Measurements from ENCODE around the gene RRAS2. TPM values are rescaled to one million over a fixed set of nuclear protein-coding genes. Genes with fewer than 3 reads are reported as not detected.

The RRAS2 gene
- total RNA-seq, 1 donor, result 28.7 TPM

GRCh38 chr11:14336507-14337503 lies 22.2 kb downstream of the RRAS2 start:
- H3K4me3 ChIP-seq (ENCODE audit: low read length), result no peak overlapping the region
- peaks cover 13% of the 10 kb centered on the region for H3K9me3 ChIP-seq (ENCODE audit: low read depth, low read length)
- H3K27me3 ChIP-seq (ENCODE audit: insufficient read depth, low read length), result no peaks in the 10 kb centered on the region
- H3K4me1 ChIP-seq (ENCODE audit: insufficient read depth, low read length), result peaks cover 15% of the 10 kb centered on the region

GRCh38 chr11:14335712-14336111 lies 23.3 kb downstream of the RRAS2 start:
- peaks cover 13% of the 10 kb centered on the region for H3K9me3 ChIP-seq (ENCODE audit: low read depth, low read length)
- H3K27me3 ChIP-seq (ENCODE audit: insufficient read depth, low read length), result no peaks in the 10 kb centered on the region
- peaks cover 14% of the 10 kb centered on the region for H3K4me1 ChIP-seq (ENCODE audit: insufficient read depth, low read length)
- H3K4me3 ChIP-seq (ENCODE audit: low read length), result no peak overlapping the region

- H3K4me1 ChIP-seq (ENCODE audit: insufficient read depth, low read length), result peaks cover 14% of the 10 kb centered on the region
- no peaks in the 10 kb centered on the region for H3K27me3 ChIP-seq (ENCODE audit: insufficient read depth, low read length)
- no peak overlapping the region for H3K4me3 ChIP-seq (ENCODE audit: low read length)
- H3K9me3 ChIP-seq (ENCODE audit: low read depth, low read length), result peaks cover 13% of the 10 kb centered on the region
Observed at GRCh38 chr11:14334893-14335292, 24.1 kb downstream of the RRAS2 start.

- peaks cover 13% of the 10 kb centered on the region for H3K9me3 ChIP-seq (ENCODE audit: low read depth, low read length)
- no peaks in the 10 kb centered on the region for H3K27me3 ChIP-seq (ENCODE audit: insufficient read depth, low read length)
- H3K4me3 ChIP-seq (ENCODE audit: low read length), result no peak overlapping the region
- H3K4me1 ChIP-seq (ENCODE audit: insufficient read depth, low read length), result peaks cover 14% of the 10 kb centered on the region
Observed at GRCh38 chr11:14334192-14334591, 24.8 kb downstream of the RRAS2 start.

GRCh38 chr11:14331476-14332136 lies 27.4 kb downstream of the RRAS2 start:
- Histone ChIP-seq H3K9me3 (ENCODE audit: low read depth, low read length) (peaks cover 6% of the 10 kb centered on the region), H3K4me1 (ENCODE audit: insufficient read depth, low read length) (peaks cover 10% of the 10 kb centered on the region), H3K27me3 (ENCODE audit: insufficient read depth, low read length) (no peaks in the 10 kb centered on the region), H3K4me3 (ENCODE audit: low read length) (no peak overlapping the region)

- Histone ChIP-seq H3K4me1 (ENCODE audit: insufficient read depth, low read length) (peaks cover 8% of the 10 kb centered on the region), H3K4me3 (ENCODE audit: low read length) (no peak overlapping the region), H3K27me3 (ENCODE audit: insufficient read depth, low read length) (no peaks in the 10 kb centered on the region), H3K9me3 (ENCODE audit: low read depth, low read length) (no peaks in the 10 kb centered on the region)
Observed at GRCh38 chr11:14330881-14331280, 28.1 kb downstream of the RRAS2 start.

- Histone ChIP-seq H3K4me1 (ENCODE audit: insufficient read depth, low read length) (peaks cover 2% of the 10 kb centered on the region), H3K9me3 (ENCODE audit: low read depth, low read length) (no peaks in the 10 kb centered on the region), H3K27me3 (ENCODE audit: insufficient read depth, low read length) (no peaks in the 10 kb centered on the region), H3K4me3 (ENCODE audit: low read length) (no peak overlapping the region)
Observed at GRCh38 chr11:14329702-14330101, 29.3 kb downstream of the RRAS2 start.

GRCh38 chr11:14327116-14327515 lies 31.9 kb downstream of the RRAS2 start:
- H3K4me3 ChIP-seq (ENCODE audit: low read length), result no peak overlapping the region
- peaks cover 5% of the 10 kb centered on the region for H3K4me1 ChIP-seq (ENCODE audit: insufficient read depth, low read length)
- H3K27me3 ChIP-seq (ENCODE audit: insufficient read depth, low read length), result no peaks in the 10 kb centered on the region

GRCh38 chr11:14323118-14323676 lies 35.8 kb downstream of the RRAS2 start:
- no peaks in the 10 kb centered on the region for H3K9me3 ChIP-seq (ENCODE audit: low read depth, low read length)
- peaks cover 24% of the 10 kb centered on the region for H3K4me1 ChIP-seq (ENCODE audit: insufficient read depth, low read length)
- no peaks in the 10 kb centered on the region for H3K27me3 ChIP-seq (ENCODE audit: insufficient read depth, low read length)
- no peak overlapping the region for H3K4me3 ChIP-seq (ENCODE audit: low read length)

More at GRCh38 chr11:14327116-14327515, 31.9 kb downstream of the RRAS2 start:
- no peaks in the 10 kb centered on the region for H3K9me3 ChIP-seq (ENCODE audit: low read depth, low read length)

GRCh38 chr11:14322510-14322909 lies 36.5 kb downstream of the RRAS2 start:
- Histone ChIP-seq H3K4me3 (ENCODE audit: low read length) (no peak overlapping the region), H3K4me1 (ENCODE audit: insufficient read depth, low read length) (peaks cover 31% of the 10 kb centered on the region), H3K27me3 (ENCODE audit: insufficient read depth, low read length) (no peaks in the 10 kb centered on the region), H3K9me3 (ENCODE audit: low read depth, low read length) (no peaks in the 10 kb centered on the region)

- H3K4me3 ChIP-seq (ENCODE audit: low read length), result no peak overlapping the region
- no peaks in the 10 kb centered on the region for H3K27me3 ChIP-seq (ENCODE audit: insufficient read depth, low read length)
- no peaks in the 10 kb centered on the region for H3K9me3 ChIP-seq (ENCODE audit: low read depth, low read length)
- H3K4me1 ChIP-seq (ENCODE audit: insufficient read depth, low read length), result peaks cover 38% of the 10 kb centered on the region
Observed at GRCh38 chr11:14320020-14320419, 39.0 kb downstream of the RRAS2 start.

GRCh38 chr11:14318581-14318981 lies 40.4 kb downstream of the RRAS2 start:
- H3K4me3 ChIP-seq (ENCODE audit: low read length), result no peak overlapping the region
- H3K27me3 ChIP-seq (ENCODE audit: insufficient read depth, low read length), result no peaks in the 10 kb centered on the region
- H3K9me3 ChIP-seq (ENCODE audit: low read depth, low read length), result no peaks in the 10 kb centered on the region
- H3K4me1 ChIP-seq (ENCODE audit: insufficient read depth, low read length), result peaks cover 42% of the 10 kb centered on the region

- Histone ChIP-seq H3K27me3 (ENCODE audit: insufficient read depth, low read length) (no peaks in the 10 kb centered on the region), H3K4me3 (ENCODE audit: low read length) (no peak overlapping the region), H3K4me1 (ENCODE audit: insufficient read depth, low read length) (peaks cover 42% of the 10 kb centered on the region), H3K9me3 (ENCODE audit: low read depth, low read length) (no peaks in the 10 kb centered on the region)
Observed at GRCh38 chr11:14317659-14318325, 41.2 kb downstream of the RRAS2 start.

- Histone ChIP-seq H3K9me3 (ENCODE audit: low read depth, low read length) (no peaks in the 10 kb centered on the region), H3K4me1 (ENCODE audit: insufficient read depth, low read length) (peaks cover 52% of the 10 kb centered on the region), H3K4me3 (ENCODE audit: low read length) (no peak overlapping the region), H3K27me3 (ENCODE audit: insufficient read depth, low read length) (no peaks in the 10 kb centered on the region)
Observed at GRCh38 chr11:14315130-14315529, 43.9 kb downstream of the RRAS2 start.

GRCh38 chr11:14314127-14314526 lies 44.9 kb downstream of the RRAS2 start:
- Histone ChIP-seq H3K4me1 (ENCODE audit: insufficient read depth, low read length) (peaks cover 55% of the 10 kb centered on the region), H3K27me3 (ENCODE audit: insufficient read depth, low read length) (no peaks in the 10 kb centered on the region), H3K4me3 (ENCODE audit: low read length) (no peak overlapping the region), H3K9me3 (ENCODE audit: low read depth, low read length) (no peaks in the 10 kb centered on the region)

Data from mononuclear cell (primary cell).